SKM-1 treated with dmso at 0.1 percent for 144 hours (cell line): ENCODE results near the gene PLPPR3.

Experiments
- DNase-seq: peaks from one replicate; lab custom pipeline; 2025; ENCODE audit not compliant: unreplicated experiment; lab: John Stamatoyannopoulos, UW

PLPPR3 gene

DNA sequence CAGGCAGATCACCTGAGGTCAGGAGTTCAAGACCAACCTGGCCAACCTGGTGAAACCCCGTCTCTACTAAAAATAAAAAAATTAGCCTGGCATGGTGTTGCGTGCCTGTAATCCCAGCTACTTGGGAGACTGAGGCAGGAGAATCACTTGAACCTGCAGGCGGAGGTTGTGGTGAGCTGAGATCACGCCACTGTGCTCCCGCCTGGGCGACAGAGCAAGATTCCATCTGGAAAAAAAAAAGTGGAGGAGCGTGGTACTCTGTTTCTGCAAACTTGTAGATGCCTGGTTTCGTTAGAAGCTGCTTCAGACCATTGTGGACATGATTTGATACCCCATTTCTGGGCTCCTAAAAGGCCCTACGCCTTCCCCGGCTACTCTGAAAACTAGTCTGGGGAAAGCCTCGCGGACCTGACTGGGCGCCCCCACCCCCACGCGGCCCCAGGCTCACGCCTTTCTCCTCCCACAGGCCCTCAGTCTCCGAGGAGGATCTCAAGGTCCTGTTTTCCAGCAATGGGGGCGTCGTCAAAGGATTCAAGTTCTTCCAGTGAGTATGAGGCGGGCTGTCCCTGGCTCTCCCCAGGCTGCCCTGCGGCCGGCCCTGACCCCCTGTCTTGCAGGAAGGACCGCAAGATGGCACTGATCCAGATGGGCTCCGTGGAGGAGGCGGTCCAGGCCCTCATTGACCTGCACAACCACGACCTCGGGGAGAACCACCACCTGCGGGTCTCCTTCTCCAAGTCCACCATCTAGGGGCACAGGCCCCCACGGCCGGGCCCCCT, 11.5 kb downstream of the PLPPR3 start:
- DNase-seq, result no peak

DNA sequence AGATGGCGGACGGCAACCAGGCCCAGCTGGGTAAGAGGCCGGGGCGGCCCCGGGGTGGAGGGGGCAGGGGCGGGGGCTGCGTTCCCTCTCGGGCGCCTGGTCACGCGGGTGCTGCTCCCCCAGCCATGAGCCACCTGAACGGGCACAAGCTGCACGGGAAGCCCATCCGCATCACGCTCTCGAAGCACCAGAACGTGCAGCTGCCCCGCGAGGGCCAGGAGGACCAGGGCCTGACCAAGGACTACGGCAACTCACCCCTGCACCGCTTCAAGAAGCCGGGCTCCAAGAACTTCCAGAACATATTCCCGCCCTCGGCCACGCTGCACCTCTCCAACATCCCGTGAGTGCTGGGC, 13.4 kb downstream of the PLPPR3 start:
- DNase-seq, result no peak

GRCh38 chr19:807627-808422, 13.9 kb downstream of the PLPPR3 start:
- no peak for DNase-seq

DNA sequence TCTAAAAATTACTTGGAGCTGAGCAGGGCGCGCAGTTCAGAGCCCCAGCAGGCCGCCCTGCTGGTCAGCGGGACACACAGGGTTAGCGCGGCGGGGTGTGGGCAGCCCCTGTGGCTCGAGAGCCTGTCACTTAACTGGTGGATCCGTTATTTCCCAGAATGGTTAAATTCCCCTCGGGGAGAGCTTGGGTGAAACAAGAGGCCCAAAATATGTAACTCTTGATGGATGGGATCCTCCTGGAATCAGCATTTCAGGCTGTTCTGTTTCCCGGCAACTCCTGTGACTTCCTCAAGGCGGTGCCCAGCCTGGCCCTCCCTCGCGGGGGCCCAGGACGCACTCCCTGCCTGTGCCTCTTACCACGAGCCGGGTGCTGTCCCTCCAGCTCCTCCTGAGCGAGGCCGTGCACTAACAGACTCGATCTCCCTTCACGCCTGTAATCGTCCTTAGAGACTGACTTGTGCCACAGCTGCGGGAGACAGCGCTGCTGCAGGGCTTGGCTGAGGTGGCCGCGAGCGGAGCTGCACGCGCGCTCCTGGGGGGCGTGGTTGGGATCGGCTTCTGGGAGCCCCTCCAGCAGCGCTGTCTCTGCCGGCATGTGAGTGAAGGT, 14.8 kb downstream of the PLPPR3 start:
- no peak for DNase-seq

DNA sequence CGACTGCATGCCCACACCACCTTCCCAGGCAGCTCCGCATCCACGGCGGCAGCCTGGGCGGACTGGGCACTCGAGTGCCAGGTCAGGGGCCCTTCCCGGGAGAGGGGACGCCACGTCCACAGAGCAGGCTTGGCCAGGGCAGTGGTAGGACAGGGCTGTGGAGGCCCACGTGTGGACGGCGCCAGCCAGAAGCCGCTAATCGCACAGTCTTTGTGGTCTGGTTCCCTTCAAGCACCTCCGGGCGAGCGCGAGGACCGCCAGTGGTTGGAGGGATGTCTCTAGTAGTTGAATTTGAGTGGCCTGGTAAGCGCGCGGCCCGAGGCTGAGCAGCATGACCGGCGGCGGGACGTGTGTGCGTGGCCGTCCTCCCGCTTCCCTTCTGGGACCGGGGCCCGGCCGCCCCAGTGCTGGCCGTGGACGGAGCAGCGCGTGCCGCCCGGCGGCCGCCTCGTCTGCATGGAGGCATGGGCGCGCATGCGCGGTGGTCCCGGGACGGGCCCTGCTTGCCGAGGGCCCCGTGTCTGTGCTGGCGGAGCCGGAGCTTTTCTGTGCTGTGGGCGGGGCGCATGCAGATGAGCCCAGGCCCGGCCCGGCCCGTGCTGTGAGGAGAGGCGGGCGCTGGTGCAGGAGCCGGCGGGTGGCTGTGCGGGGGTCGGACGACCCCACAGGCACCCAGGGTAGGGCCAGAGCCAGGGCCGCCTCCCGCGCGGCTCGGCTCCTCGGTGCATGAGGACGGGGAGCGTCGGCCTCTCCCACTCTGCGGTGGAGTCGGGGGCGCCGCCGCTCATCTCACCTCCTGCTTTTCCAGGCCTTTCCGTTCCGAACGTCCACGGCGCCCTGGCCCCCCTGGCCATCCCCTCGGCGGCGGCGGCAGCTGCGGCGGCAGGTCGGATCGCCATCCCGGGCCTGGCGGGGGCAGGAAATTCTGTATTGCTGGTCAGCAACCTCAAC, 15.9 kb downstream of the PLPPR3 start:
- no peak for DNase-seq

GRCh38 chr19:805166-805551, 16.6 kb downstream of the PLPPR3 start:
- no peak for DNase-seq

DNA sequence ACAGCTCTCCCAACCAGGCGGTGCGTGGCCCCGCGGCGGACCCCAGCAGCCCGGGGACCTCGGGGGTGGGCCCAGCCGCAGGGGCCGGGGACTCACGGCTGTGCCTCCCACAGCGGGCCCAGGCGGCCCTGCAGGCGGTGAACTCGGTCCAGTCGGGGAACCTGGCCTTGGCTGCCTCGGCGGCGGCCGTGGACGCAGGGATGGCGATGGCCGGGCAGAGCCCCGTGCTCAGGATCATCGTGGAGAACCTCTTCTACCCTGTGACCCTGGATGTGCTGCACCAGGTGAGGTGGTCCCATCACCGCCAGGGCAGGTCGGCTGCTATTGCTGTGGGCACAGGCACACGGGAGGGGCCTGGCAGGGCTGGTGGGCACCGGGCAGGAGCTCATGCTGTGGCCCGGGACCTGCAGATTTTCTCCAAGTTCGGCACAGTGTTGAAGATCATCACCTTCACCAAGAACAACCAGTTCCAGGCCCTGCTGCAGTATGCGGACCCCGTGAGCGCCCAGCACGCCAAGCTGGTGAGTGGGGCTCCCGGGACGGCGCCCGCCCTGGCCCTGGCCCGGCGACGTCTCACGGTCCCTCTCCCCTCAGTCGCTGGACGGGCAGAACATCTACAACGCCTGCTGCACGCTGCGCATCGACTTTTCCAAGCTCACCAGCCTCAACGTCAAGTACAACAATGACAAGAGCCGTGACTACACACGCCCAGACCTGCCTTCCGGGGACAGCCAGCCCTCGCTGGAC, 17.2 kb downstream of the PLPPR3 start:
- no peak for DNase-seq

DNA sequence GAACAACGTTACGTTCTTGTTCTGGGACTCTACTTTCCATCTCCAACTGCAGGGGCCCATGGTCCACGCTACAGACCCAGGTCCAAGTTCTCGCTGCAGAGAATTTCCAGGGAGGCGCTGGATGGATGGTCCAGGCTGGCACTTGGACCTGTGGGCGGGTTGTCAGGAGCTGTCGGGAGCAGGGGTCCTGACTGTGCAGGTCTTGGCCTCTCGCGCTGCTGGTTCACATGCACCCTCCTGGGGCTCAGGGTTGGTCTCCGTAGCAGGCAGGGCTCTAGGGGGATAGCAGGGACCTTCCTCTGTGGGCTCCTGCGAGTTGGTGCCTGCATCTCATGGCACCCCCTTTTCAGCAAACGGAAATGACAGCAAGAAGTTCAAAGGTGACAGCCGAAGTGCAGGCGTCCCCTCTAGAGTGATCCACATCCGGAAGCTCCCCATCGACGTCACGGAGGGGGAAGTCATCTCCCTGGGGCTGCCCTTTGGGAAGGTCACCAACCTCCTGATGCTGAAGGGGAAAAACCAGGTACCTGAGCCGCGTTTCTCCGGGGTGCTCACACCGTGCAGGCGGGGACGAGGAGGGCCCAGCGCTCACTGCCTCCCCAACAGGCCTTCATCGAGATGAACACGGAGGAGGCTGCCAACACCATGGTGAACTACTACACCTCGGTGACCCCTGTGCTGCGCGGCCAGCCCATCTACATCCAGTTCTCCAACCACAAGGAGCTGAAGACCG, 17.9 kb downstream of the PLPPR3 start:
- DNase-seq, result no peak

- DNase-seq, result no peak
Observed at GRCh38 chr19:803099-803561, 18.6 kb downstream of the PLPPR3 start.

DNA sequence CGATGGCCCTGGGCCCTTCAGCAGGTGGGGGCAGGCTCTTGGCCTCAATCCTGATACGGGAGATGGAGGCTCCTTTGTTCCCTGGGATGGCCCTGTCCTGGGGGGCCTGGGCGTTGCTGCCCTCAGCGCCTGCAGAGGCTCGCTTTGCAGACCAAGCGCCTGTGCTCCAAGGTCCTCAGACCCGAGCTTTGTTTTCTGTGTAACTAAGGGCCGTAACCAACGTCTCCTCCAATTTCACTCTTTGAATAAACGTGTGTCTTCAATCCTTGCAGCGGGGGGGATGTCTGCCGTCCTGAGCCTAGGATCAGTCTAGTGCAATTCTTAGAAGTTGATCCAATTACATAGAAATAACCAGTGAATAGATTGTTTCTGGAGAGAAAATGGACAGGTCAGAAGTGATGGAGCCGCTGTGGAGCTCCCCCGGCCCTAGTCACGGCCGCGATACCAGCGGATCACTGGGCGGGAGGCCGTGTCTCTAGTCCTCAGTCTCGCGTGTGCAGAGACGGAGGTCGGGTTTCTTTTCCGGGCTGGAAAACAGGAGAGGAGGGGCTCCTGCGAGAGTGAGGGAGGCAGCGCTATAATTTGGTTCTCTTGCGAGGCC, 19.2 kb downstream of the PLPPR3 start:
- no peak for DNase-seq

GRCh38 chr19:801861-802497, 19.8 kb downstream of the PLPPR3 start:
- no peak for DNase-seq

DNA sequence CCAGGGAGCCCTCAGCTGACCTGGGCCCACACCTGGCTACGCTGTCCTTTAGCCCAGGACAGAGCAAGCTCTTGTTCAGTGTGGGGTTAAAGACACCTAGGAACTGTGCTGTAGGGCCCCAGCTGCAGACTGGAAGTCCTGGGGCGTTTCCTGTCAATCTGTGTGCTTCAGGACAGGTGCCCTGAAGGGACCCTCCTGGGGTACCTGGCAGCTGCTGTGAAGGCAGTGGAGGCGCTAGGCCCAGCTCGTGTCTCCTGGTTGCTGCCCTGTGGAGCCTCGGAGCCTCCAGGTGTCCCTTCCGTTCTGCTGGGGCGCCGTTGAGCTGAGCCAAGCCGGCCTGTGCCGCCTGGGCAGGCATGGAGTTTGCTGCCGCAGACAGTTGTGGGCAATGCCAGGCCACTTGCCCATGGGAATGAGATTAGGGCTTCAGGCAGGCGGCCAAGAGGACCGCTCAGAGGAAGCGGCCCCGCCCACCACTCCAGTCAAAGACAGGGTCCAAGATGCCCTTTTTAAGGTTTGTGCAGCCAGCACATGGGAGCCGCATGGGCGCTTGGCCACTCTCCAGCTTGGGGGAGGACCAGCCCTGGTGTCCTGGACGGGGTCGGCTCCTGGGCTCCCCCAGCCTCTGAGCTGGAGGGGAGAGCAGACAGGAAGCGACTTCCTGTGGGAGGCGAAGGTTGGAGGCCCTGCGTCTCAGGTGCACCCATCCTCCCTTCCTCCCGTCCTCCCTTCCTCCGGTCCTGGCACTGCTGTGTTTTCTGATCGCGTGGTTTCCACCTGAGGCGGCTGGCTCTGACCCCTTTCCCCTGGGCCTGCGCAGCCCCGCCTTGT, 20.5 kb downstream of the PLPPR3 start:
- DNase-seq, result no peak

- DNase-seq, result no peak
Observed at GRCh38 chr19:800360-801029, 21.3 kb downstream of the PLPPR3 start.

GRCh38 chr19:799076-799881, 22.5 kb downstream of the PLPPR3 start:
- peak; percentile 39 for DNase-seq

DNA sequence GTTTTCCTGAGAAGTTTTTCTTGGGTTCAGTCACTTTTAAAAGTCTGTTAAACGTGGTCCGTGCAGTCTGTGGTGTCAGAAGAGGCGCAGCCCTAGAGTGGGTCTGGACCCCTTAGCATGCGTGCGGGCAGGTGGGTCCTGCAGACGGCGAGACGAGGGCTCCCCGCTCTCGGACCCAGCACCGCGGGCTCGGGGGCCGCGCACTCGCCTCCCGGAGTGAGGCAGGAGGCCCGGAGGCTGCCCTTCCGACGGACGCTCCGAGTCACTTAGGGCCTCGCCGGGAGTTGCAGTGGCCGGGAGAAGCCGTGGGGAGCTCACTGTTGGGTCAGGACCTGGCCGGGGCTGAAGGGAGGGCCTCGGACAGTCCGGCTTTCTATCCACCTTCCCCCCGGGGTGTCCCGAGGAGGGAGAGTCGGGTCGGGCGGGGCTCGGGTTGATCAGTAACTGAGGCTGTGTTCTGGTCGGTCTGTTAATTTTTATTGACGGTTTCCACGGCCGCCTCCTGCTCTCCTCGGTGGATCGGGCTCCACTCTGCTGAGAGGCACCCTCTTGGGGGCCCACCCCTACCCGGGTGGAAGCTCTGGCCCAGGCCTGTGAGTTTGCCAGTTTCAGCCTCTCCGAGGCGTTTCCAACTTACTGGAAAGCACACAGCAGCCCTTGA, 23.2 kb downstream of the PLPPR3 start:
- DNase-seq, result no peak
